K562 (cell line): ENCODE results near the gene OCA2. TPM values are rescaled to one million over a fixed set of nuclear protein-coding genes. Genes with fewer than 3 reads are reported as not detected.

Source experiments
- ATAC-seq: fragments of 200-7000 bp; cut with Tn5 transposase; 3 replicates; pipeline ENCODE4 v1.9.1; 2020; ENCODE audit warnings: moderate library complexity
- BruUV-seq: library from RNA; stranded (reverse); fragments of 400-500 nt; replicated peaks from 2 replicates; lab custom pipeline; 2021; lab: Mats Ljungman, UMichigan
- CTCF ChIA-PET: fragments of 300-600 bp; formaldehyde crosslinking; extraction: SDS; loops from one replicate; lab custom pipeline; 2021; ENCODE audit warnings: low intra/inter-chr PET ratio; lab: Yijun Ruan, JAX
- POLR2A ChIA-PET: fragments of 300-600, 350-650 bp; sonication (Branson Sonifier 250); formaldehyde crosslinking; extraction: SDS; loops from one replicate; lab custom pipeline; 2021; ENCODE audit warnings: antibody characterized with exemption, inconsistent platforms; lab: Yijun Ruan, JAX
- DNase-seq, 4 experiments: peaks; one replicate each; pipeline versions ENCODE4 v3.0.0 to v3.0.0-alpha.2; 2011 to 2018; ENCODE audit warnings: low spot score in 3 of 4, mixed read lengths in 3 of 4; ENCODE audit errors: extremely low read depth in 1 of 4
- FAIRE-seq: peaks from 2 replicates; lab custom pipeline; 2011; peaks lifted over from hg19 to GRCh38; lab: Jason Lieb, UNC
- H2AFZ ChIP-seq: 2 replicates; pipeline ENCODE4 v1.6.0; 2011; ENCODE audit warnings: low read depth, low read length, control low read depth, inconsistent platforms
- H3K27ac ChIP-seq: fragments of 200-600 bp; 3 replicates; pipeline ENCODE4 v1.8.0; 2011; ENCODE audit warnings: low read depth, mild to moderate bottlenecking, control low read depth, inconsistent platforms, low read length, moderate library complexity, mixed read lengths; ENCODE audit errors: extremely low read depth
- H3K27me3 ChIP-seq, 2 experiments: fragments of 300-600 bp in 1 of 2; 2 replicates in 1 of 2; 3 replicates in 1 of 2; pipeline versions ENCODE4 v1.6.0 to v1.8.0; 2011; ENCODE audit warnings: inconsistent platforms in 2 of 2, low read length in 2 of 2, mild to moderate bottlenecking in 1 of 2, mixed read lengths in 1 of 2, moderate library complexity in 1 of 2; ENCODE audit not compliant: control insufficient read depth in 2 of 2, insufficient read depth in 2 of 2
- H3K36me3 ChIP-seq: fragments of 300-600 bp; 3 replicates; pipeline ENCODE4 v1.8.0; 2011; ENCODE audit warnings: mild to moderate bottlenecking, low read length, inconsistent platforms; ENCODE audit not compliant: control insufficient read depth, insufficient read depth
- H3K4me1 ChIP-seq, 2 experiments: fragments of 200-600 bp in 1 of 2; replicated peaks in 1 of 2; 2 replicates in 1 of 2; 3 replicates in 1 of 2; pipeline versions ENCODE4 v1.5.1 to v1.8.0; 2011; ENCODE audit warnings: inconsistent platforms in 2 of 2, low read length in 2 of 2, mild to moderate bottlenecking in 1 of 2, mixed read lengths in 1 of 2, moderate library complexity in 1 of 2; ENCODE audit not compliant: control insufficient read depth in 2 of 2, insufficient read depth in 2 of 2
- H3K4me2 ChIP-seq: 2 replicates; pipeline ENCODE4 v1.6.1; 2011; ENCODE audit warnings: low read length, control low read depth, inconsistent platforms, mixed read lengths; ENCODE audit not compliant: insufficient read depth
- H3K4me3 ChIP-seq: fragments of 200-600 bp; sonication (generic), shearing (Covaris generic); 2 replicates; pipeline ENCODE4 v1.5.1; 2016; ENCODE audit warnings: control low read depth, inconsistent platforms
- H3K79me2 ChIP-seq: fragments of 200-600 bp; 3 replicates; pipeline ENCODE4 v1.8.0; 2011; ENCODE audit warnings: low read length, inconsistent platforms; ENCODE audit not compliant: control insufficient read depth, insufficient read depth
- H3K9ac ChIP-seq, 2 experiments: 2 replicates each; pipeline versions ENCODE4 v1.6.0 to v1.6.1; 2011; ENCODE audit warnings: low read depth in 2 of 2, low read length in 2 of 2, control low read depth in 1 of 2, inconsistent platforms in 1 of 2, mild to moderate bottlenecking in 1 of 2, mixed read lengths in 1 of 2; ENCODE audit not compliant: insufficient read depth in 1 of 2
- H3K9me1 ChIP-seq: one replicate; pipeline ENCODE4 v1.6.0; 2011; ENCODE audit warnings: inconsistent platforms, mild to moderate bottlenecking, low read length, moderate library complexity; ENCODE audit not compliant: control insufficient read depth, insufficient read depth
- H3K9me3 ChIP-seq: replicated peaks from 2 replicates; pipeline ENCODE4 v1.5.1; 2011; ENCODE audit warnings: low read depth, low read length, inconsistent platforms; ENCODE audit not compliant: control insufficient read depth, insufficient read depth
- H4K20me1 ChIP-seq: replicated peaks from 2 replicates; pipeline ENCODE4 v1.6.1; 2011; ENCODE audit warnings: low read length, inconsistent platforms, mixed read lengths; ENCODE audit not compliant: control insufficient read depth, insufficient read depth
- BACH1 ChIP-seq: fragments of 200-800 bp; sonication (Bioruptor generic); IDR thresholded peaks from 2 replicates; pipeline ENCODE4 v1.6.1; 2016; ENCODE audit warnings: missing genetic modification characterization, missing compliant biosample characterization
- GATAD2B ChIP-seq: fragments of 450-650 bp; IDR thresholded peaks from 2 replicates; pipeline ENCODE4 v1.6.1; 2017; ENCODE audit warnings: mild to moderate bottlenecking, borderline replicate concordance
- PHB ChIP-seq: fragments of 250-450 bp; sonication (Bioruptor Pico); IDR thresholded peaks from 2 replicates; pipeline ENCODE4 v1.5.0; 2021
- SMARCA5 ChIP-seq: fragments of 450-650 bp; IDR thresholded peaks from 2 replicates; pipeline ENCODE4 v1.6.1; 2016
- SRSF9 ChIP-seq: fragments of 200-400 bp; formaldehyde crosslinking; IDR thresholded peaks from 2 replicates; pipeline ENCODE4 v1.6.1; 2017; ENCODE audit warnings: low read depth, low read length, borderline replicate concordance
- ZNF133 ChIP-seq: fragments of 250-450 bp; sonication (Bioruptor Pico); IDR thresholded peaks from 2 replicates; pipeline ENCODE4 v1.4.0; 2020; ENCODE audit warnings: mild to moderate bottlenecking
- ZNF583 ChIP-seq: fragments of 250-450 bp; sonication (Bioruptor Pico); IDR thresholded peaks from 2 replicates; pipeline ENCODE4 v1.4.0; 2020
- WGBS: fragments of 100-300 bp; shearing (Covaris generic); methylation state at CpG from one replicate; pipeline ENCODE4 v1.1.6; 2016; ENCODE audit warnings: low coverage, mixed read lengths; ENCODE audit not compliant: insufficient coverage; ENCODE audit errors: missing lambda C conversion rate; 5-methylcytosine and 5-hydroxymethylcytosine counted together
- in situ Hi-C: fragments of 300-500 bp; cut with MboI; formaldehyde crosslinking; loops from 4 replicates; pipeline ENCODE4 v1.15.0; 2018; ENCODE audit warnings: inconsistent platforms, mixed read lengths
- intact Hi-C: fragments of 100-400 bp; cut with micrococcal nuclease; formaldehyde crosslinking; loops from 2 replicates; pipeline ENCODE4 v1.14.2; 2022
- polyA plus RNA-seq, 8 experiments: library from polyadenylated mRNA; depleted of rRNA in 4 of 8; stranded (reverse) in 5 of 8; unstranded in 3 of 8; fragments of >200 nt; fragmentation: Nextera tagmentation in 2 of 8; fragmentation: Illumina TruSeq in 1 of 8; extraction: Ambion mirVana in 2 of 8; extraction: Trizol in 1 of 8; gene quantifications; 2 replicates each; pipeline versions ENCODE4 v1.2.1 to v1.2.3, GENCODE V29; 2011 to 2014; ENCODE audit warnings: inconsistent platforms in 1 of 8, missing spikeins in 1 of 8
- total RNA-seq, 7 experiments: library from RNA; depleted of rRNA in 6 of 7; stranded (reverse); fragments of >200 nt in 6 of 7; fragmentation: Illumina TruSeq in 2 of 7; extraction: Trizol in 2 of 7; gene quantifications; 2 replicates each; pipeline versions ENCODE4 v1.2.1 to v1.2.3, GENCODE V29; 2011 to 2021; ENCODE audit warnings: low replicate concordance in 1 of 7
- TF ChIP-seq, protein P1 (sequence below): sonication (generic); formaldehyde crosslinking; IDR thresholded peaks from 2 replicates; pipeline ENCODE4 v1.8.0; 2023; ENCODE audit warnings: mild to moderate bottlenecking, missing genetic modification reagents
- TF ChIP-seq, protein P2 (sequence below): fragments of 450-650 bp; formaldehyde crosslinking; IDR thresholded peaks from 2 replicates; pipeline ENCODE4 v1.4.0; 2020; ENCODE audit warnings: mild to moderate bottlenecking, moderate library complexity

The OCA2 gene
- total and polyA plus RNA-seq, 9 of the 15 experiments (the other 6 are each of a cell fraction or from before 2014, with no cell fraction given): 0.07 to 0.59 (median 0.17) TPM; not detected in 1

GRCh38 chr15:27828746-27829145 is 270.4 kb downstream of the OCA2 start:
- POLR2A ChIA-PET: no interaction called here
- CTCF ChIA-PET: no interaction called here
- Histone ChIP-seq H3K36me3 (no peaks in the 10 kb centered on the region), H3K9me3 (no peaks in the 10 kb centered on the region), H2AFZ (no peak overlapping the region), H3K27me3 (peaks cover 14 to 48% of the 10 kb centered on the region in 2 experiments; a peak in 4 of 5 replicates), H3K79me2 (no peaks in the 10 kb centered on the region), H3K4me3 (no peak overlapping the region), H3K4me1 (no peaks in the 10 kb centered on the region), H3K9me1 (no peaks in the 10 kb centered on the region), H4K20me1 (no peaks in the 10 kb centered on the region), H3K27ac (no peak overlapping the region), H3K4me2 (no peak overlapping the region), H3K9ac (no peak overlapping the region)
- ATAC-seq (no peak), FAIRE-seq (no peak), DNase-seq (no peak)
- intact Hi-C loops: no loop called here
- TF ChIP-seq, protein P1, sequence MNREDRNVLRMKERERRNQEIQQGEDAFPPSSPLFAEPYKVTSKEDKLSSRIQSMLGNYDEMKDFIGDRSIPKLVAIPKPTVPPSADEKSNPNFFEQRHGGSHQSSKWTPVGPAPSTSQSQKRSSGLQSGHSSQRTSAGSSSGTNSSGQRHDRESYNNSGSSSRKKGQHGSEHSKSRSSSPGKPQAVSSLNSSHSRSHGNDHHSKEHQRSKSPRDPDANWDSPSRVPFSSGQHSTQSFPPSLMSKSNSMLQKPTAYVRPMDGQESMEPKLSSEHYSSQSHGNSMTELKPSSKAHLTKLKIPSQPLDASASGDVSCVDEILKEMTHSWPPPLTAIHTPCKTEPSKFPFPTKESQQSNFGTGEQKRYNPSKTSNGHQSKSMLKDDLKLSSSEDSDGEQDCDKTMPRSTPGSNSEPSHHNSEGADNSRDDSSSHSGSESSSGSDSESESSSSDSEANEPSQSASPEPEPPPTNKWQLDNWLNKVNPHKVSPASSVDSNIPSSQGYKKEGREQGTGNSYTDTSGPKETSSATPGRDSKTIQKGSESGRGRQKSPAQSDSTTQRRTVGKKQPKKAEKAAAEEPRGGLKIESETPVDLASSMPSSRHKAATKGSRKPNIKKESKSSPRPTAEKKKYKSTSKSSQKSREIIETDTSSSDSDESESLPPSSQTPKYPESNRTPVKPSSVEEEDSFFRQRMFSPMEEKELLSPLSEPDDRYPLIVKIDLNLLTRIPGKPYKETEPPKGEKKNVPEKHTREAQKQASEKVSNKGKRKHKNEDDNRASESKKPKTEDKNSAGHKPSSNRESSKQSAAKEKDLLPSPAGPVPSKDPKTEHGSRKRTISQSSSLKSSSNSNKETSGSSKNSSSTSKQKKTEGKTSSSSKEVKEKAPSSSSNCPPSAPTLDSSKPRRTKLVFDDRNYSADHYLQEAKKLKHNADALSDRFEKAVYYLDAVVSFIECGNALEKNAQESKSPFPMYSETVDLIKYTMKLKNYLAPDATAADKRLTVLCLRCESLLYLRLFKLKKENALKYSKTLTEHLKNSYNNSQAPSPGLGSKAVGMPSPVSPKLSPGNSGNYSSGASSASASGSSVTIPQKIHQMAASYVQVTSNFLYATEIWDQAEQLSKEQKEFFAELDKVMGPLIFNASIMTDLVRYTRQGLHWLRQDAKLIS (CRISPR knock-in tag): no peak
- TF ChIP-seq GATAD2B (no peak), PHB (CRISPR knock-in tag) (no peak), ZNF133 (CRISPR knock-in tag) (no peak), ZNF583 (no peak), SRSF9 (no peak), BACH1 (tag) (no peak), SMARCA5 (no peak)
- TF ChIP-seq, protein P2, sequence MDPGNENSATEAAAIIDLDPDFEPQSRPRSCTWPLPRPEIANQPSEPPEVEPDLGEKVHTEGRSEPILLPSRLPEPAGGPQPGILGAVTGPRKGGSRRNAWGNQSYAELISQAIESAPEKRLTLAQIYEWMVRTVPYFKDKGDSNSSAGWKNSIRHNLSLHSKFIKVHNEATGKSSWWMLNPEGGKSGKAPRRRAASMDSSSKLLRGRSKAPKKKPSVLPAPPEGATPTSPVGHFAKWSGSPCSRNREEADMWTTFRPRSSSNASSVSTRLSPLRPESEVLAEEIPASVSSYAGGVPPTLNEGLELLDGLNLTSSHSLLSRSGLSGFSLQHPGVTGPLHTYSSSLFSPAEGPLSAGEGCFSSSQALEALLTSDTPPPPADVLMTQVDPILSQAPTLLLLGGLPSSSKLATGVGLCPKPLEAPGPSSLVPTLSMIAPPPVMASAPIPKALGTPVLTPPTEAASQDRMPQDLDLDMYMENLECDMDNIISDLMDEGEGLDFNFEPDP (CRISPR knock-in tag): no peak
- WGBS: 4% methylated on average over 10 of the region's 10 CpGs
- no TSS peak for BruUV-seq
- in situ Hi-C loops: no loop called here
